Stimulated activated CD4-positive, alpha-beta T cell treated with anti-CD3 and anti-CD28 coated beads, Interleukin-15, amount 100 ng/mL, for 1 hour (primary cell): Measurements from ENCODE around the gene KMT2B.

Experiments
- DNase-seq, 2 donors: peaks; one replicate each; pipeline ENCODE4 v3.0.0-alpha.2; 2020; ENCODE audit warnings: low read depth in 1 of 2, low spot score in 1 of 2

Gene KMT2B

DNA sequence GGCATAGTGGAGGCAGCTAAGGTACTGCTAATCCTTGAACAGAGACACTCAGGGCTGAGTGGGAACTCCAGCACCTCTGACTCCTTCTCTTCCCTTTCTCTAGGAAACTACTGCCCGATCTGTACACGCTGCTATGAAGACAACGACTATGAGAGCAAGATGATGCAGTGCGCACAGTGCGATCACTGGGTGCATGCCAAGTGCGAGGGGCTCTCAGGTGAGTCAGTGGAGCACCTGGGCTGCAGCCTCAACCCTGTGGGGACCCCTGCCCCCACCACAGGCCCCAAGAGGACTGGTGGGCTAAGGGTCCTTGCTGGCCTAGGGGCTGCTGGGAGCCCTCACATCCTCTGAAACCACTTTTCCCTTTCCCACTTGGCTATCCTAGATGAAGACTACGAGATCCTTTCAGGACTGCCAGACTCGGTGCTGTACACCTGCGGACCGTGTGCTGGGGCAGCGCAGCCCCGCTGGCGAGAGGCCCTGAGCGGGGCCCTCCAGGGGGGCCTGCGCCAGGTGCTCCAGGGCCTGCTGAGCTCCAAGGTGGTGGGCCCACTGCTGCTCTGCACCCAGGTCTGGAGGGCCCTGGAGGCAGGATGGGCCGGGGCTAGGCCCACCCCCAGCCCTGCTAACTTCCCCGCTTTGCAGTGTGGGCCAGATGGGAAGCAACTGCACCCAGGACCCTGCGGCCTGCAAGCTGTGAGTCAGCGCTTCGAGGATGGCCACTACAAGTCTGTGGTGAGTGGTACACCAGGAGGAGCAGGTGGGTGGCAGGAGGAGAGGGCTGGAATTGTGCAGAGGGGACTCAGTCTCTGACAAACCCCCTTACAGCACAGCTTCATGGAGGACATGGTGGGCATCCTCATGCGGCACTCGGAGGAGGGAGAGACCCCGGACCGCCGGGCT is 9.5 kb downstream of the KMT2B start:
- DNase-seq, result no peak

DNA sequence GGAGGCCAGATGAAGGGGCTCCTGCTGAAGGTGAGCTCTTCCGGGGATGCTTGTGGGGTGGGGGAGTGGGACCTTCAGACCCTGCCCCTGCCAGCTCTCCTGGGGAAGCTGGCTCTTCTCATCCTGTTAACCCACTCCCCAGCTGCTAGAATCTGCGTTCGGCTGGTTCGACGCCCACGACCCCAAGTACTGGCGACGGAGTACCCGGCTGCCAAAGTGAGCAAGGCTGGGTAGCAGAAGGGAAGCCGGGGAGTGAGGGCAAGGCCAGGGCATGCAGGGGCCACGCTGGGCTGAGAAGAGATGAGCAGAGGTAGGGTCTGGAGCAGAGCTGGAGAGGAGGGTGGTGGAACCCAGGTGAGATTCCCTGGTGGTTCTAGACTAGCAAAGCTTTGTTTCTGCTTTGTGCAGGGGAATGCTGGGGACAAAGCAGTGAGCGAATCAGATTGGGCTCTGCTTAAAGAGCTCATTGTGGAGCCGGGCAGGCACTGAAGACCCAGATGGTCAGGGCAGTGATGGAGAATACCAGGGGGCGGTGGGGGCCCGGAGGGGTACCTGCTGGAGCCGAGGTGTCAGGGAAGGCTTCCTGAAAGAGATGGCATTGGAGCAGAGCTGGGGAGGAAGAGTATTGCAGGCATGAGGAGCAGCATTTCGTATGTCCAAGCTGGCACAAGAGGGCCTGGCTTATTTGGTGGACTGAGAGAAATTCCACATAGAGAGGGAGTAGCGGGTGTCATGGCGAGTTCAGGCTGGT is 10.3 kb downstream of the KMT2B start:
- no peak for DNase-seq

DNA sequence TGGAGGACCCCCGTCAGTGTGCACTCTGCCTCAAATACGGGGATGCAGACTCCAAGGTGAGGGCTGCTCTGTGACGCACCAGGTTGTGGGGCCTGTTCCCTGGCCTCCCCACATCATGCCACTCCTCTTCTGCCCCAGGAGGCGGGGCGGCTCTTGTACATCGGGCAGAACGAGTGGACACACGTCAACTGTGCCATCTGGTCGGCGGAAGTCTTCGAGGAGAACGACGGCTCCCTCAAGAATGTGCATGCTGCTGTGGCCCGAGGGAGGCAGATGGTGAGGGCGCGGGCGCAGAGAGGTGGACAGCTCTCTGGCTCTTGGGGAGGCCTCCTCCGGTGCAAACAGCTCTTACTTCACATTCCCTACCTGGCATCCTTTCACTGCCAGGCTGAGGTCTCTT is 11.2 kb downstream of the KMT2B start:
- DNase-seq, result no peak

DNA sequence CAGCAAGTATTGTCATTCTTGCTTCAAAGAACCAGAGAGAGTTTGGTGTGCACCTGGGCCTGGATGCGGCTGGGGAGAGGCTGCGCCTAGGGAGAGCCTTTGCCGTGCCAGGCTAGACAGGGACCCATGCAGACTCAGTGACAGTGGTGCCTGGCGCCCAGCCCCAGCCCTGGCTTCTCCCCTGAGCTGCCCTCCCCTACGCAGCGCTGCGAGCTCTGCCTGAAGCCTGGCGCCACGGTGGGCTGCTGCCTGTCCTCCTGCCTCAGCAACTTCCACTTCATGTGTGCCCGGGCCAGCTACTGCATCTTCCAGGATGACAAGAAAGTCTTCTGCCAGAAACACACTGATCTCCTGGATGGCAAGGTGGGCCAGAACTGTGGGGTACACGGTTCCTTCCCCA is 12.0 kb downstream of the KMT2B start:
- DNase-seq, result no peak

DNA sequence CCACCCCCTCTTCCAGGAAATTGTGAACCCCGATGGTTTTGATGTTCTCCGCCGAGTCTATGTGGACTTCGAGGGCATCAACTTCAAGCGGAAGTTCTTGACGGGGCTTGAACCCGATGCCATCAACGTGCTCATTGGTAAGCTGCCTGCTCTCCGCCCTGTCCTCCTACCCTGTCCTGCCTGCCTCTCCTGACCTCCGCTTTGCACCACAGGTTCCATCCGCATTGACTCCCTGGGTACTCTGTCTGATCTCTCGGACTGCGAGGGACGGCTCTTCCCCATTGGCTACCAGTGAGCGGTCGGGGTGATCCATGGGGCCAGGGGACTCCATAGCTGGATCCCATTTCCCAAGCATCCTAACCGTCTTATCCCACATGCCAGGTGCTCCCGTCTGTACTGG is 12.5 kb downstream of the KMT2B start:
- DNase-seq, result no peak

DNA sequence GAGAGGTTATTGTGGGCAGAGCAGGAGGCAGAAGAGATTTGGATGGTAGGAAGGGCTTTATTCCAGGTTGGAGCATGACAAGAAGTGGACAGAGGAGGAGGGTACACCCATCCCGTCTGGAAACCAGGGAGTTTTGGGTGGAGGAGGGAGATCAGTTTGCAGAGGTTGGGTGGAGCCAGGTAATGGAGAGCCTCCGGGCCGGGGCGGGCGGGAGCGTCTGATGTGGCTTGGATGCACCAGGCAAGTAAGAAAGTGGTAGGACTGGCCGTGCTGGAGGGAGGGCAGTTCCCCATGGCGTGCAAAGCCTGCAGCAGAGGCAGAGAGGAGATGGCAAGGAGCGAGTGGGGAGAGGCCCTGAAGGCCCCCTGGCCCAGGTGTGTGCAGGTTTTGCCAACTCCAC is 13.6 kb downstream of the KMT2B start:
- DNase-seq, result no peak

DNA sequence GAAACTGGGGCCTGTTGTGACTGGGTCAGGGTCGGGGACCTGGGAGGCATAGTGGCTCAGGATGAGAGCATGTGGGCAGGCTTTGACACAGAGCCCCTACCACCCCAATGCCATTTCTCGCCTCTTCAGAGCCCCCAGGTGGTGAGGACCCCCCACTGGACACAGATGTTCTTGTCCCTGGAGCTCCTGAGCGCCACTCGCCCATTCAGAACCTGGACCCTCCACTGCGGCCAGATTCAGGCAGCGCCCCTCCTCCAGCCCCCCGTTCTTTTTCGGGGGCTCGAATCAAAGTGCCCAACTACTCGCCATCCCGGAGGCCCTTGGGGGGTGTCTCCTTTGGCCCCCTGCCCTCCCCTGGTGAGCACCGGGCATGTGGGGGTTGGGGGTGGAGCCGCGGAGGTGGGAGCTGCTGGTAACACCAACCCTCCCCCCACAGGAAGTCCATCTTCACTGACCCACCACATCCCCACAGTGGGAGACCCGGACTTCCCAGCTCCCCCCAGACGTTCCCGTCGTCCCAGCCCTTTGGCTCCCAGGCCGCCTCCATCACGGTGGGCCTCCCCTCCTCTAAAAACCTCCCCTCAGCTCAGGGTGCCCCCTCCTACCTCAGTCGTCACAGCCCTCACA is 14.1 kb downstream of the KMT2B start:
- DNase-seq, result no peak

DNA sequence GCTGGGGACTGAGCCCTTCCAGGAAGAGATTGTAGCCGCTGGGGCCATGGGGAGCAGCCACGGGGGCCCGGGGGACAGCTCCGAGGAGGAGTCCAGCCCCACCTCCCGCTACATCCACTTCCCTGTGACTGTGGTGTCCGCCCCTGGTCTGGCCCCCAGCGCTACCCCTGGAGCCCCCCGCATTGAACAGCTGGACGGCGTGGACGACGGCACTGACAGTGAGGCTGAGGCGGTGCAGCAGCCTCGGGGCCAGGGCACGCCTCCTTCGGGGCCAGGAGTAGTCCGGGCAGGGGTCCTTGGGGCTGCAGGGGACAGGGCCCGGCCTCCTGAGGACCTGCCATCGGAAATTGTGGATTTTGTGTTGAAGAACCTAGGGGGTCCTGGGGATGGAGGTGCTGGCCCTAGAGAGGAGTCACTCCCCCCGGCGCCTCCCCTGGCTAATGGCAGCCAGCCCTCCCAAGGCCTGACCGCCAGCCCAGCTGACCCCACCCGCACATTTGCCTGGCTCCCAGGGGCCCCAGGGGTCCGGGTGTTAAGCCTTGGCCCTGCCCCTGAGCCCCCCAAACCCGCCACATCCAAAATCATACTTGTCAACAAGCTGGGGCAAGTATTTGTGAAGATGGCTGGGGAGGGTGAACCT is 14.9 kb downstream of the KMT2B start:
- DNase-seq, result no peak

DNA sequence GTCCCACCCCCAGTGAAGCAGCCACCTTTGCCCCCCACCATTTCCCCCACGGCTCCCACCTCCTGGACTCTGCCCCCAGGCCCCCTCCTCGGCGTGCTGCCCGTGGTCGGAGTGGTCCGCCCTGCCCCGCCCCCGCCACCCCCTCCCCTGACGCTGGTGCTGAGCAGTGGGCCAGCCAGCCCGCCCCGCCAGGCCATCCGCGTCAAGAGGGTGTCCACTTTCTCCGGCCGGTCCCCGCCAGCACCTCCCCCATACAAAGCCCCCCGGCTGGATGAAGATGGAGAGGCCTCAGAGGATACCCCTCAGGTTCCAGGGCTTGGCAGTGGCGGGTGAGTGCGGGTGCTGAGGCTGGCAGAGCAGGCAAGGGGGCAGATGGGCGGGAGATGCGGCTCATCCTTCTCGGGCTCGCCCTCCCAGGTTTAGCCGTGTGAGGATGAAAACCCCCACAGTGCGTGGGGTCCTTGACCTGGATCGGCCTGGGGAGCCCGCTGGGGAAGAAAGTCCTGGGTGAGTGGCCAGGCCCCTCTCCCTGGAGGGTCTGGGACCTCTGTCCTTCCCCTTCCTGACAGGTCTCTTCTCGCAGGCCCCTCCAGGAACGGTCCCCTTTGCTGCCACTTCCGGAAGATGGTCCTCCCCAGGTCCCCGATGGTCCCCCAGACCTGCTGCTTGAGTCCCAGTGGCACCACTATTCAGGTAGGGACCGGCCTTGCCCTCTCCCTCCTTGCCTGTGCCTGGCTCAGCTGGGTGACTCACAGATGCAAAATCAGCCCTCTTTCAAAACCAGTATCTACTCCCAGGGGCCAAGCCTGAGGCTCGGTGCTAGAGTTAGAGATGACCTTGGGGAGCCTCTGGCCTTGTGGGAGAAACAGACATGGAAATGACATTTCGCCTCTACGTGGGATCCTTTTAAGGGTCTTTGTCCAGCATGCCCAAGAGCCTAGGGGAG is 15.7 kb downstream of the KMT2B start:
- no peak for DNase-seq

DNA sequence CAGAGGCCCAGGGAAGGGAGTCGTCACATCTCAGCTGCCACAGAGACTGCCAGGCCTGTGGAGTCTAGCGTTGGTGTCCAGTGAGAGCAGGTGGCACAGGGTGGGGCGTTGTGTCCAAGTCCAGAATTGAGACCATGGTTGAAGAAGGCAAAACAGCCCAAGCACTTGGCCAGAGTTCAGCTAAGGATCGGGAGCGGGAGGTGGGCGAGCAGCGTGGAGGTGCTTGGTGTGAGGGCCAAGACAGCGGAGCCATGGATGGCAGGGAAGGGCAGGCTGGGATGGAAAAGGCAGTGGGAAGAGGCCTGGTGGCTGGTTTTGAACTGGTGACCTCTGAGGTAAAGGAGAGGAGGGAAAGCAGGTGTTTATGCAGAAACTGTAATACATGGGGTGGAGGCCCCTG is 16.5 kb downstream of the KMT2B start:
- no peak for DNase-seq

DNA sequence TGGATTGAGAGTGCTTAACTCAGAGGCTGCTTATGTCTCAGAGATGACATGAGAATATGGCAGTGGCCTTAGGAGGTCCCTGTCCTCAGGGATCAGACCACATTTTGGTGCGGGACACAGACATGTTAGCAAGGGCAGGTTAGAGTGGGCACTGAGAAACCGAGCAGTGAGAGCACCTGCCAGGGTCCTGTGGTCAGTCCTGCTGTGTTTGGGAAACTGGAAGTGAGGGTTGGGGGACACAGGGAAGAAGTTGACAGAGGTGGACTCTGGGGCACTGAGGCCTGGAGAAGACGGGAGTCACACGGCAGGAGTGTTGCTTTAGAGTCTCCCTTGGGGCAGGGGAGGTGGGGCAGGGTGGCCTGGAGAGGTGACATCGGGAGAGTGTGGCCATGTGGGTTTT is 17.1 kb downstream of the KMT2B start:
- DNase-seq, result no peak

DNA sequence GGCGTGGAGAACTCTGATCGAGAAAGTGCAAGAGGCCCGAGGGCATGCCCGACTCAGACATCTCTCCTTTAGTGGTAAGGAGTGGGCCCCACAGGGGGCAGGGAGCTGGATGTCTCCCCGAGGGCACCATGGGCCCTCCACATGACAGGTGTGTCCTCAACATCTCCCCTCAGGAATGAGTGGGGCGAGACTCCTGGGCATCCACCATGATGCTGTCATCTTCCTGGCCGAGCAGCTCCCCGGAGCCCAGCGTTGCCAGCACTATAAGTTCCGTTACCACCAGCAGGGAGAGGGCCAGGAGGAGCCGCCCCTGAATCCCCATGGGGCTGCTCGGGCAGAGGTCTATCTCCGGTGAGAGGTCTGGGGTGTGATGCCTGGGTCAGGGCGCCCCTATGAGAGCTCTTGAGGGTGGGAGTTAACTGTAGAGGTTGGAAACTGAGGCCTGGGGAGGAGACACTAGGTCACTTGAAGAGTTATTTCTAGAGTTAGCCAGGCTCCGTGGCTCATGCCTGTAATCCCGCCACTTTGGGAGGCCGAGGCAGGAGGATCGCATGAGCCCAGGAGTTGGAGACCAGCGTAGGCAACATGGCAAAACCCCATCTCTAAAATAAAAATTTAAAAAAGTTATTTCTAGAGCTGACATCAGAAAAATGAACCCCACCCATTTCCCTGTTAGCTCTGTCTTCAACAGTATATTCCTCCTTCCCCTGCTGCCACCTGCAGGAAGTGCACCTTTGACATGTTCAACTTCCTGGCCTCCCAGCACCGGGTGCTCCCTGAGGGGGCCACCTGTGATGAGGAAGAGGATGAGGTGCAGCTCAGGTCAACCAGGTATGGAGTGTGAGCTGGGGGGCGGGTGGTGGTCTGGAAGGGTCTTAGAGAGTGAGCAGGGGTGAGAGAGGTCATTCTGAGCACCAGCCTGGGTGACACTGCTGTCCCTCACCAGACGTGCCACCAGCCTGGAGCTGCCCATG is 19.4 kb downstream of the KMT2B start:
- DNase-seq, result no peak

DNA sequence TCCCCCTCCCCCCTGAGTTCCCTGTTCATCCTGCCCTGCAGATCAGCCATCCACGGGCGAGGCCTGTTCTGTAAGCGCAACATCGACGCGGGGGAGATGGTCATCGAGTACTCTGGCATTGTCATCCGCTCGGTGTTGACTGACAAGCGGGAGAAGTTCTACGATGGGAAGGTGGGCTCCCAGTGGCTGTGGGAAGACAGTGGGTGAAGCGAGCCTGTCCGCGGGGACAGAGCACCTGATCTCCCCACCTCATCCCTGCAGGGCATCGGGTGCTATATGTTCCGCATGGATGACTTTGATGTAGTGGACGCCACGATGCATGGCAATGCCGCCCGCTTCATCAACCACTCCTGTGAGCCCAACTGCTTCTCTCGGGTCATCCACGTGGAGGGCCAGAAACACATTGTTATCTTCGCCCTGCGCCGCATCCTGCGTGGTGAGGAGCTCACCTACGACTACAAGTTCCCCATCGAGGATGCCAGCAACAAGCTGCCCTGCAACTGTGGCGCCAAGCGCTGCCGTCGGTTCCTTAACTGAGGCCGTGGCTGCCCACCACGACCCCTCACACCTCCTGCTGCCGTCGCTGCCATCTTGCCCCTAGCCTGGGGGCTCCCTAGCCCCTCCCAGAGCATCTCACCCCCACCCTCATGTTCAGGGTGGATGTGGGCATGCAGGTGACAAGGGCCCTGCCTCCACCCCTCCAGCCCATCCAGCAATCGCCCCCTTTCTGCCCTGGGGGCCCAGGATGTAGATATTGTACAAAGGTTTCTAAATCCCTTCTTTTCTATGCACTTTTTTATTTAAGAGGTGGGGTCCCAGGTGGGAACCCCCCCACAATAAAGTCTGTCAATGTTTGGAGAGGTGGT is 20.5 kb downstream of the KMT2B start:
- DNase-seq, result no peak

DNA sequence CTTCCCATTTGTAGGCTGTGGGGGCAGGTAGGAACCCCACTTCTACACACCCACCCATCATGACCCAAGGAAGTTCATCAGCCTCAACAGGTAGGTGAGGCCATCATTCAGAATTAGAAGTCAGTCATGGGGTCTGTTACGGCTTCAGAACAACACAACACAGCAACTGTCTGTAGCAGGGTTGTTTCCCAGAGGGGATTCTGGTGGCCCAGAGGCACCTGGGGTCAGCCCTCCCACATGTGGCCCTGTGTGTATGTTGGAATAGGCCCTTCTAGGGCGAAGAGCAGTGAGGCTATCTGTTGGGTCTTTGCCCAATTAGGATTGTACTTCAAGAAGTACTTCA is 21.1 kb downstream of the KMT2B start:
- DNase-seq, result no peak

DNA sequence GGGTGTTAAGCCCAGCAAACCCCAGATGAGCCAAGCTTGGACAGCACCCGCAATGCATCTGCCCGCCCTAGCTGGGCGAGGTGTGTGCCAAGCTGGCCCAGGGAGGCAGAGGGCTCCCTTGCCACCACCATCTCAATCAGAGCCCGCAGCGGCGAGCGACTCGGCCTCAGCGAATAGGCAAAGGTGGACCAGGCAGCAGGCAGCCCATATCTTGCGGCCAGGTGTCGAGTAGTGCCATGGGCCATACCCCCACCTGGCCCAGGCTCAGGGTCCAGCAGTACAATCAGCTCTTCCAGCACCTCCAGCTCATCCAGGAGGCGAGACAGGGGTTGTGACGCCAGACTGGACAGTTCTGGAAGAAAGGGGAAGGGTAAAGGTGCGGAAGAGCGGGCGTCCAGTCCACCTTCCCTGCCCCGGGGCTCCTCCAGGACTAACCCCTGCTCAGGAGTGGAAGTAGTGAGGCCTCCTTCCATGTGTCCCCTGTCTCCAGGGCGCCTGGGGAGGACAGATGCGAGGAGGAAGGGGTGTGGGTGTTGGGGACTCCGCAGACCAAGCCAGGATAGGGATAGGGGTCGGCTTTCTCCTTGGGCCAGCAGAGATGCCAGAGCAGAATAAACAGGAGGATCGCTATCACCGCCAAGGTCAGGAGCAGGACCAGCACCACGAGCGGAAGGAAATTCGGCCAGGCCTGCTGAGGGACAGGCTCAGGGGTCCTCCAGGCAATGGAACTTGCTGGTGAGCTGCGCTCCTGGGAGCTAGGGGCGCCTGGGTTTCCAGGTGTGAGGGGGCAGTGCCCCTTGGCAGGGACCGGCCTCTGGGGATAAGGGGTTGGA is 21.7 kb downstream of the KMT2B start:
- no peak for DNase-seq

DNA sequence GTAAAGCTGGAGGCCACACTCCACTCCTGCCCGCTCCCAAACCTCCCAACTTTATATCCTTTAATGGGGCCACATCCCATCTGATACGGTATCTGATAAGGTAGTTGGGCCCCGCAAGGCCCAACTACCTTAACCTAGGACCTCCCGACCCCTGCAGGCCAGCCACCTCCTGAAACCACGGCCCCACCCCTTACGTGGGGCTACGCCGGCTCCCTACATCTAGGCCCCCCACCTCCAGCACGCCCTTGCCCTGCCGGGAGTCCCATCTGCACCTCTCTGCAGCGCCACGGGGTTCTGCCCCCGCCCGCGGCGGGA is 22.3 kb downstream of the KMT2B start:
- no peak for DNase-seq

DNA sequence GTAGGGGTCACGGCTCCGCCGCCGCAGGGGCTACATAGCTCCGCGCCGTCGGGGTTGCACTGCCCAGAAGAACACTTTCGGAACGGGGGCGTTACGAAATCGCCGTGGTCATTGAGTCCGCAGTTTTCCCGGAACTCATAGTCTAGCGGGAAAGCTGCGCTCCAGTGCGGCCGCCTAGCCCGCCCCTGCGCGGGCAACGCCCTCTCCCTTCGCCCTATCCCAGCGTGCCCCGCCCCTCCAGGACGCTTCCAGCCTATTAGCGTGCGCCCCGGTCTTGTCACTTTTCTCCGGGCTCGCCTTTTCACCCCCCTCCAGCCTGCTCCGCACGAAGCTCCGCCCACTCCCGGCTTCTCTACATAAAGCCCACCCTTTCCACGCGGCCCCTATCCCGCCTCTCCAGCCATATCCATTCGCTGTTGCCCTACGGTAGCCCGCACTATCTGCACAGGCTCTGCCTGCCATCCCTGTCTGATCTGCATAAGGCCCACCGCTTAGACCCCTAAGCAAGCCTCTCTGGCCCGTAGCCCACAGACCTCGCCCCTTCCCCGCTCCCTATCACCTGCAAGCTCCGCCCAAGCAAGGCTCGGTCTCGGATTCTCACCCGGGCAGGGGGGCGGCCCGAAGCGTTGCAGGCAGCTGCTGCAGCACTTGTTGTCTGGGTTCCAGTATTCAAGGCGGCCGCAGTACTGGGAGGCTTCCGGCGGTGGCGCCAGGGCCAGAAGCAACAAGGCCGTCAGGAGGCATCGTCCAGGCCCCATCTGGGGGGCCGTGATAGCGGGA is 22.8 kb downstream of the KMT2B start:
- DNase-seq, result peak; percentile 88
